PFSK-1 (cell line): ENCODE data around the gene TNFSF11.

Source experiments
- FOXP2 ChIP-seq: optimal IDR thresholded peaks from 2 replicates; pipeline ENCODE3; 2011; ENCODE audit warnings: borderline replicate concordance, control low read depth, inconsistent platforms; ENCODE audit not compliant: insufficient read depth; ENCODE audit errors: extremely low read length, extremely low read depth
- POLR2AphosphoS5 ChIP-seq: IDR thresholded peaks from 2 replicates; pipeline ENCODE4 v1.6.1; 2012; ENCODE audit warnings: low read depth, mild to moderate bottlenecking, control low read depth, low read length, moderate library complexity
- REST ChIP-seq, 2 experiments: IDR thresholded peaks; 2 replicates each; pipeline versions ENCODE4 v1.6.1 to v1.8.0; 2011 to 2012; ENCODE audit warnings: low read depth in 2 of 2, low read length in 2 of 2, control low read depth in 1 of 2, inconsistent platforms in 1 of 2, mild to moderate bottlenecking in 1 of 2, moderate library complexity in 1 of 2; ENCODE audit not compliant: insufficient read depth in 1 of 2
- SIN3A ChIP-seq: IDR thresholded peaks from 2 replicates; pipeline ENCODE4 v1.6.1; 2012; ENCODE audit warnings: mild to moderate bottlenecking, low read length, moderate library complexity, borderline replicate concordance; ENCODE audit not compliant: insufficient read depth
- TAF1 ChIP-seq: IDR thresholded peaks from 2 replicates; pipeline ENCODE4 v1.6.1; 2012; ENCODE audit warnings: low read length, control low read depth, borderline replicate concordance; ENCODE audit not compliant: insufficient read depth

The TNFSF11 gene

DNA sequence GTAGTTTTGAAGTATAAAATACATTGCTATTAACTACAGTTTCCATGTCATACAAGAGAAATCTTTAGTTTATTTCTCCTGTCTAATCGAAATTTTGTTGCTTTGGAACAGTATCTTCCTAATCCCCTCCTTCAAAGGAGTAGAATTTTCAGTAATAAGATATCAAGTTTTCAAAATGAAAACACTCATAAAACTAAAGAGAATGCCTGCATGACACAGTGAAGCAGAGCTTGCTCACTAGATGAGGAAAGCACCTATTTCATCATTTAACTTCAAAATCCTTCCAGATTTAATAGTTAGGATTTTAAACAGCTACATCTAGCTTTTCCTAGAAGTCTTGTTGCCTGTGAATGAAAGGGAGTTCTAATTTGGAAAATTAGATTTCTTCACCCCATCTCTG lies 80.8 kb downstream of the TNFSF11 start:
- no peak for TF ChIP-seq FOXP2
- TF ChIP-seq POLR2AphosphoS5, result no peak
- TF ChIP-seq TAF1, result no peak
- TF ChIP-seq SIN3A, result no peak
- no peak for TF ChIP-seq REST (IDR thresholded peaks at IDR 0.05; ENCODE audit: insufficient read depth in 1 of 2, low read depth in 2 of 2, low read length in 2 of 2)

- no peak for TF ChIP-seq SIN3A
- TF ChIP-seq POLR2AphosphoS5, result no peak
- no peak for TF ChIP-seq FOXP2
- TF ChIP-seq REST (IDR thresholded peaks at IDR 0.05; ENCODE audit: insufficient read depth in 1 of 2, low read depth in 2 of 2, low read length in 2 of 2), result no peak
- TF ChIP-seq TAF1, result no peak
Observed at GRCh38 chr13:42656161-42656560, 82.2 kb downstream of the TNFSF11 start.

DNA sequence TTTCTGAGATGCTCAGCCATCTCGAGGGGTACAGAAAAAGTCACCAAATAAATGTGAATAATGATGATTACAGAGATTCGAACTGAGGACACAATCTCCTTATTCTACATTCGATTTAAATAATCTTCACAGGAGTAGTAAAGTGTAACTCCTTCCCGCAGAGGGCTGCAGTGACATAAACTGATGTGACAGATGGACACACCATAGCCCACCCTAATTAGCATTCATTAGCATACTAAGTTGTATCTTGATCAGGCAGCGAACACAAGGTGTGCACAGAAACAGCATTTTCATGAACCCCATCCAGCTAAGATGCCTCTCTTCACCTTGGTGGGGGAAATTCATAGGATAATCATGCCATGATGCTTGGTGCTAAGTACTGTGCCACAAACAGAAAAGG lies 83.0 kb downstream of the TNFSF11 start:
- no peak for TF ChIP-seq POLR2AphosphoS5
- no peak for TF ChIP-seq REST (IDR thresholded peaks at IDR 0.05; ENCODE audit: insufficient read depth in 1 of 2, low read depth in 2 of 2, low read length in 2 of 2)
- TF ChIP-seq FOXP2, result no peak
- TF ChIP-seq SIN3A, result no peak
- no peak for TF ChIP-seq TAF1
